HepG2 (cell line): ENCODE measurements around the gene RAC3. TPM values are rescaled to one million over a fixed set of nuclear protein-coding genes. Genes with fewer than 3 reads are reported as not detected.

Experiments used
- CREBL2 ChIP-seq: sonication (generic); formaldehyde crosslinking; IDR thresholded peaks from 2 replicates; pipeline ENCODE4 v1.8.1; 2023; ENCODE audit warnings: missing genetic modification reagents, mild to moderate bottlenecking, borderline replicate concordance
- ERF ChIP-seq: IDR thresholded peaks from 2 replicates; pipeline ENCODE4 v1.6.1; 2018; ENCODE audit warnings: missing biosample characterization, missing genetic modification reagents
- HNRNPL ChIP-seq: fragments of 200-400 bp; formaldehyde crosslinking; IDR thresholded peaks from 2 replicates; pipeline ENCODE4 v1.6.1; 2017; ENCODE audit warnings: mild to moderate bottlenecking, low read depth, low read length
- HOXA3 ChIP-seq: sonication (generic); formaldehyde crosslinking; IDR thresholded peaks from 2 replicates; pipeline ENCODE4 v1.5.0; 2020; ENCODE audit warnings: missing genetic modification reagents
- HOXA9 ChIP-seq: sonication (generic); formaldehyde crosslinking; IDR thresholded peaks from 2 replicates; pipeline ENCODE4 v1.8.1; 2022; ENCODE audit warnings: missing genetic modification reagents, mild to moderate bottlenecking, moderate library complexity, borderline replicate concordance
- IRF1 ChIP-seq: sonication (generic); formaldehyde crosslinking; IDR thresholded peaks from 2 replicates; pipeline ENCODE4 v1.4.0; 2020; ENCODE audit warnings: low read depth, mild to moderate bottlenecking, missing genetic modification reagents
- KLF11 ChIP-seq: IDR thresholded peaks from 2 replicates; pipeline ENCODE4 v1.6.1; 2016; ENCODE audit warnings: missing compliant biosample characterization
- POLR2G ChIP-seq: fragments of 200-400 bp; formaldehyde crosslinking; IDR thresholded peaks from 2 replicates; pipeline ENCODE4 v1.6.1; 2018; ENCODE audit warnings: mild to moderate bottlenecking, low read depth, low read length, moderate library complexity
- PTBP1 ChIP-seq: fragments of 200-400 bp; formaldehyde crosslinking; IDR thresholded peaks from 2 replicates; pipeline ENCODE4 v1.6.1; 2018; ENCODE audit warnings: low read length, low read depth; ENCODE audit not compliant: poor library complexity, severe bottlenecking
- RAD51 ChIP-seq: fragments of 450-650 bp; IDR thresholded peaks from 2 replicates; pipeline ENCODE4 v1.6.1; 2016; ENCODE audit warnings: borderline replicate concordance
- SNRNP70 ChIP-seq: fragments of 200-400 bp; formaldehyde crosslinking; IDR thresholded peaks from 2 replicates; pipeline ENCODE4 v1.6.1; 2017; ENCODE audit warnings: mild to moderate bottlenecking, low read depth, low read length, moderate library complexity
- TMF1 ChIP-seq: sonication (generic); formaldehyde crosslinking; IDR thresholded peaks from 2 replicates; pipeline ENCODE4 v1.8.1; 2022; ENCODE audit warnings: low read depth, missing genetic modification reagents
- ZBTB14 ChIP-seq: sonication (generic); formaldehyde crosslinking; IDR thresholded peaks from 2 replicates; pipeline ENCODE4 v1.4.0; 2020; ENCODE audit warnings: missing genetic modification reagents
- ZKSCAN1 ChIP-seq: fragments of 150-350 bp; IDR thresholded peaks from 2 replicates; pipeline ENCODE4 v1.6.1; 2014; ENCODE audit warnings: low read length
- ZNF629 ChIP-seq: sonication (generic); formaldehyde crosslinking; conservative IDR thresholded peaks from 2 replicates; pipeline ENCODE4 v1.5.0; 2020; ENCODE audit warnings: missing genetic modification reagents
- polyA plus RNA-seq, 8 experiments: library from polyadenylated mRNA; depleted of rRNA in 3 of 8; stranded (reverse) in 7 of 8; unstranded in 1 of 8; fragments of >200 nt; fragmentation: Illumina TruSeq in 4 of 8; extraction: Trizol in 4 of 8; gene quantifications; 2 replicates each; pipeline versions ENCODE4 v1.2.1 to v1.2.3, GENCODE V29; 2011 to 2016; ENCODE audit warnings: low read depth in 4 of 8, missing spikeins in 1 of 8, mixed read lengths in 1 of 8; ENCODE audit not compliant: insufficient read depth in 1 of 8
- total RNA-seq, 5 experiments: library from RNA; depleted of rRNA; stranded (reverse); fragments of >200 nt; fragmentation: Illumina TruSeq; extraction: Trizol; gene quantifications; 2 replicates each; pipeline ENCODE4 v1.2.3, GENCODE V29; 2016; ENCODE audit warnings: low read depth in 1 of 5
- TF ChIP-seq, protein P1 (sequence below): sonication (generic); formaldehyde crosslinking; IDR thresholded peaks from 2 replicates; pipeline ENCODE4 v1.8.1; 2023; ENCODE audit warnings: mild to moderate bottlenecking, missing genetic modification reagents, borderline replicate concordance
- TF ChIP-seq, protein P2 (sequence below): sonication (generic); formaldehyde crosslinking; IDR thresholded peaks from 2 replicates; pipeline ENCODE4 v1.4.0; 2020; ENCODE audit warnings: missing genetic modification reagents
- TF ChIP-seq, protein P3 (sequence below): sonication (generic); formaldehyde crosslinking; IDR thresholded peaks from 2 replicates; pipeline ENCODE4 v1.4.0; 2020; ENCODE audit warnings: missing genetic modification reagents
- TF ChIP-seq, protein P4 (sequence below): fragments of 450-650 bp; IDR thresholded peaks from 2 replicates; pipeline ENCODE4 v1.6.1; 2017

The RAC3 gene
- total and polyA plus RNA-seq, 2 of the 13 experiments (the other 11 are each of a cell fraction or from before 2014, with no cell fraction given), result 10.5 to 21.3 TPM

DNA sequence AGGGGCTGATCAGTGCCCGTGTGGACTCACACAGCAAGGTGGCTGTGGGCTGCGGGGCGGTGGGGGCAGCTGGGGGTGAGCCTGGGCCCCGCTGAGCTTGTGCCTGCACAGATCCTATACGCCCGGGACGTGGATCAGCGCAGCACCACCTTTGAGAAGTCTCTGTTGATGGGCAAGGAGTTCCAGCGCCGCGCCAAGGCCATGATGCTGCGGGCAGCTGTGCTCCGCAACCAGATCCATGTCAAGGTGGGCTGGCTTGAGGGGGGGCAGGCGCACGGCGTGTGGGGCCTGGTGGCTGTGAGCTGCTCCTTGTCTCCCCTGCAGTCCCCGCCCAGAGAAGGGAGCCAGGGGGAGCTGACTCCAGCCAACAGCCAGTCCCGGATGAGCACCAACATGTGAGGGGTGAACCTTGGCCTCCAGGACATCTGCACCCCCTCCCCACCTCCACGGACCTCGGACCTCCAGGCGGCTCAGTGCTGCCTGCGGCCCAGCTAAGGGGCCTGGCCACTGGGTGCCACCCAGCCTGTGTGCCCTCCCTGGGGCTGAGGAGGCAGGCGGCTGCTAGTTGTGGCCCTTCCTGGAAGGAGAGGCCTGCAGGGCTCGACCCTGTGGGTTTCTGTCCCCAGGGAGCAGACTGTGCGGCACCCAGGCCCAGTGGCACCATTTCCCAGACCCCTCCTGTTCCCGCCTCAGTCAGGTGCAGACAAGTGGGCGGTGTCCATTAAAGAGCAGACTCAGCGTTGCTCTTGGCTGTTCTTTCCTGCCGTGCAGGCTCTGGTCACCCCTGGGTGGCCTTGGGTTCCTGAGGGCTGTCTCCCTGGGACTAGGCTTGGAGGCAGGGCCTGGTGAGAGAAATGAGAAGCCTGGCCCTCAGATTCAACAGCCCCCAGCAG lies 25.5 kb downstream of the RAC3 start (continued):
- TF ChIP-seq, protein P1, sequence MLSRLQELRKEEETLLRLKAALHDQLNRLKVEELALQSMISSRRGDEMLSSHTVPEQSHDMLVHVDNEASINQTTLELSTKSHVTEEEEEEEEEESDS (CRISPR knock-in tag), result no peak; the same call in 1 of the 2 replicates
- no peak for TF ChIP-seq PTBP1
- peak; percentile 52; the same call in 1 of the 2 replicates for TF ChIP-seq POLR2G
- TF ChIP-seq HOXA3 (CRISPR knock-in tag), result peak; percentile 83
- TF ChIP-seq, protein P2, sequence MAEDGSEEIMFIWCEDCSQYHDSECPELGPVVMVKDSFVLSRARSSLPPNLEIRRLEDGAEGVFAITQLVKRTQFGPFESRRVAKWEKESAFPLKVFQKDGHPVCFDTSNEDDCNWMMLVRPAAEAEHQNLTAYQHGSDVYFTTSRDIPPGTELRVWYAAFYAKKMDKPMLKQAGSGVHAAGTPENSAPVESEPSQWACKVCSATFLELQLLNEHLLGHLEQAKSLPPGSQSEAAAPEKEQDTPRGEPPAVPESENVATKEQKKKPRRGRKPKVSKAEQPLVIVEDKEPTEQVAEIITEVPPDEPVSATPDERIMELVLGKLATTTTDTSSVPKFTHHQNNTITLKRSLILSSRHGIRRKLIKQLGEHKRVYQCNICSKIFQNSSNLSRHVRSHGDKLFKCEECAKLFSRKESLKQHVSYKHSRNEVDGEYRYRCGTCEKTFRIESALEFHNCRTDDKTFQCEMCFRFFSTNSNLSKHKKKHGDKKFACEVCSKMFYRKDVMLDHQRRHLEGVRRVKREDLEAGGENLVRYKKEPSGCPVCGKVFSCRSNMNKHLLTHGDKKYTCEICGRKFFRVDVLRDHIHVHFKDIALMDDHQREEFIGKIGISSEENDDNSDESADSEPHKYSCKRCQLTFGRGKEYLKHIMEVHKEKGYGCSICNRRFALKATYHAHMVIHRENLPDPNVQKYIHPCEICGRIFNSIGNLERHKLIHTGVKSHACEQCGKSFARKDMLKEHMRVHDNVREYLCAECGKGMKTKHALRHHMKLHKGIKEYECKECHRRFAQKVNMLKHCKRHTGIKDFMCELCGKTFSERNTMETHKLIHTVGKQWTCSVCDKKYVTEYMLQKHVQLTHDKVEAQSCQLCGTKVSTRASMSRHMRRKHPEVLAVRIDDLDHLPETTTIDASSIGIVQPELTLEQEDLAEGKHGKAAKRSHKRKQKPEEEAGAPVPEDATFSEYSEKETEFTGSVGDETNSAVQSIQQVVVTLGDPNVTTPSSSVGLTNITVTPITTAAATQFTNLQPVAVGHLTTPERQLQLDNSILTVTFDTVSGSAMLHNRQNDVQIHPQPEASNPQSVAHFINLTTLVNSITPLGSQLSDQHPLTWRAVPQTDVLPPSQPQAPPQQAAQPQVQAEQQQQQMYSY, result no peak
- TF ChIP-seq, protein P3, sequence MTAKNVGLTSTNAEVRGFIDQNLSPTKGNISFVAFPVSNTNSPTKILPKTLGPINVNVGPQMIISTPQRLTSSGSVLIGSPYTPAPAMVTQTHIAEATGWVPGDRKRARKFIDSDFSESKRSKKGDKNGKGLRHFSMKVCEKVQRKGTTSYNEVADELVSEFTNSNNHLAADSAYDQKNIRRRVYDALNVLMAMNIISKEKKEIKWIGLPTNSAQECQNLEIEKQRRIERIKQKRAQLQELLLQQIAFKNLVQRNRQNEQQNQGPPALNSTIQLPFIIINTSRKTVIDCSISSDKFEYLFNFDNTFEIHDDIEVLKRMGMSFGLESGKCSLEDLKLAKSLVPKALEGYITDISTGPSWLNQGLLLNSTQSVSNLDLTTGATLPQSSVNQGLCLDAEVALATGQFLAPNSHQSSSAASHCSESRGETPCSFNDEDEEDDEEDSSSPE (CRISPR knock-in tag), result peak; percentile 65
- TF ChIP-seq RAD51, result no peak
- TF ChIP-seq, protein P4, sequence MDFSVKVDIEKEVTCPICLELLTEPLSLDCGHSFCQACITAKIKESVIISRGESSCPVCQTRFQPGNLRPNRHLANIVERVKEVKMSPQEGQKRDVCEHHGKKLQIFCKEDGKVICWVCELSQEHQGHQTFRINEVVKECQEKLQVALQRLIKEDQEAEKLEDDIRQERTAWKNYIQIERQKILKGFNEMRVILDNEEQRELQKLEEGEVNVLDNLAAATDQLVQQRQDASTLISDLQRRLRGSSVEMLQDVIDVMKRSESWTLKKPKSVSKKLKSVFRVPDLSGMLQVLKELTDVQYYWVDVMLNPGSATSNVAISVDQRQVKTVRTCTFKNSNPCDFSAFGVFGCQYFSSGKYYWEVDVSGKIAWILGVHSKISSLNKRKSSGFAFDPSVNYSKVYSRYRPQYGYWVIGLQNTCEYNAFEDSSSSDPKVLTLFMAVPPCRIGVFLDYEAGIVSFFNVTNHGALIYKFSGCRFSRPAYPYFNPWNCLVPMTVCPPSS, result no peak
- no peak for TF ChIP-seq TMF1
- TF ChIP-seq CREBL2 (CRISPR knock-in tag), result no peak
- no peak for TF ChIP-seq KLF11 (CRISPR knock-in tag)
- TF ChIP-seq HNRNPL, result peak; percentile 99
- 0 out of 2 replicates have a peak, but pooled peaks have one; percentile 33 for TF ChIP-seq ZNF629 (CRISPR knock-in tag)
- no peak for TF ChIP-seq IRF1 (CRISPR knock-in tag)
- TF ChIP-seq HOXA9 (CRISPR knock-in tag), result no peak
- no peak for TF ChIP-seq ZBTB14 (CRISPR knock-in tag)
- TF ChIP-seq ZKSCAN1, result no peak
- no peak for TF ChIP-seq SNRNP70
- TF ChIP-seq ERF (CRISPR knock-in tag), result peak; percentile 15; the same call in 1 of the 2 replicates
